IPS-18a (cell line): ENCODE data around the gene SMYD4.

Experiments used
- H3K27ac ChIP-seq: one replicate; pipeline ENCODE4 v1.5.1; 2013; ENCODE audit warnings: low read length
- H3K27me3 ChIP-seq: one replicate; pipeline ENCODE4 v1.6.1; 2013; ENCODE audit warnings: mild to moderate bottlenecking, low read length; ENCODE audit not compliant: control insufficient read depth, insufficient read depth
- H3K36me3 ChIP-seq: one replicate; pipeline ENCODE4 v1.6.1; 2013; ENCODE audit warnings: low read depth, low read length; ENCODE audit not compliant: control insufficient read depth
- H3K4me1 ChIP-seq: one replicate; pipeline ENCODE4 v1.6.1; 2013; ENCODE audit warnings: low read depth, low read length; ENCODE audit not compliant: control insufficient read depth
- H3K4me3 ChIP-seq: one replicate; pipeline ENCODE4 v1.5.1; 2013; ENCODE audit warnings: low read length
- H3K9ac ChIP-seq: one replicate; pipeline ENCODE4 v1.6.1; 2013; ENCODE audit warnings: mild to moderate bottlenecking, low read length, moderate library complexity
- H3K9me3 ChIP-seq: one replicate; pipeline ENCODE4 v1.6.1; 2013; ENCODE audit warnings: low read depth, low read length; ENCODE audit not compliant: control insufficient read depth

The SMYD4 gene

DNA sequence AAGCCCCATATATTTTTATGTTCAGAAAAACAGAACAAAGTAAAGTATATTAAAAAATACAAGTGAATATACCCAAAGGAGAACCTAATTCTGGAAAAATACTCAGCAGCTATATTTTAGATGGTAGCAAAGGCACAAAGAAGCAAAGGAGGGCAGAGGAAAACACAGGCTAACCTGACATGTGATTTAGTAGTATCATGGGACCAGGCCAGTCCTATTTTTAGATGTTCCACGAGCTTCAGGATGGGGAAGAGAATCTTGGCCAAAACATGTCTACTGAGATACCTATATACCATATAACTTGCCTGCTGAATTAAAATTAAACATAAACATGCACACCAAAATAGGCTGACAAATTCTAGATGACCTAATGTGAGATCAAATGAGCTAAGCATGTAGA lies 32.9 kb downstream of the SMYD4 start:
- H3K9me3 ChIP-seq = no peaks in the 10 kb centered on the region
- H3K27ac ChIP-seq = no peak overlapping the region
- no peak overlapping the region for H3K9ac ChIP-seq
- no peaks in the 10 kb centered on the region for H3K4me1 ChIP-seq
- H3K4me3 ChIP-seq = no peak overlapping the region
- no peaks in the 10 kb centered on the region for H3K27me3 ChIP-seq
- H3K36me3 ChIP-seq = peaks cover 20% of the 10 kb centered on the region

DNA sequence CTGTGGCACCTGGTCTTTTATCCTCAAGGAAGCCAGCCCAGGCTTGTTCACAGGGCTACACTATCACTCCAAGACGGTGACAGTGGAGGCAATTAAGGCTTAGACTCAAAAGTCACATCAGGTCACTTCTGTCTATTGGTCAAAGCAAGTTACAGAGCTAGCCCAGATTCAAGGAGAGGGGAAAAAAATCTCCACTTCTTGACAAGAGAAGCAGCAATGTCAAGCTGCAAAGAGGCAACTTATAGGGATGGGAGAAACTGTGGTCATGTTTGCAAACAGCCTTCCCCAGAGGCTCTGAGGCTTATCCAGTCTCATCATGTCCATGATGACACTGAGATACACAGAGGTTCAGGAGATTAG lies 36.3 kb downstream of the SMYD4 start:
- peaks cover 6% of the 10 kb centered on the region for H3K36me3 ChIP-seq
- no peak overlapping the region for H3K9ac ChIP-seq
- no peaks in the 10 kb centered on the region for H3K27me3 ChIP-seq
- no peak overlapping the region for H3K4me3 ChIP-seq
- no peak overlapping the region for H3K27ac ChIP-seq
- no peaks in the 10 kb centered on the region for H3K9me3 ChIP-seq
- H3K4me1 ChIP-seq = no peaks in the 10 kb centered on the region

DNA sequence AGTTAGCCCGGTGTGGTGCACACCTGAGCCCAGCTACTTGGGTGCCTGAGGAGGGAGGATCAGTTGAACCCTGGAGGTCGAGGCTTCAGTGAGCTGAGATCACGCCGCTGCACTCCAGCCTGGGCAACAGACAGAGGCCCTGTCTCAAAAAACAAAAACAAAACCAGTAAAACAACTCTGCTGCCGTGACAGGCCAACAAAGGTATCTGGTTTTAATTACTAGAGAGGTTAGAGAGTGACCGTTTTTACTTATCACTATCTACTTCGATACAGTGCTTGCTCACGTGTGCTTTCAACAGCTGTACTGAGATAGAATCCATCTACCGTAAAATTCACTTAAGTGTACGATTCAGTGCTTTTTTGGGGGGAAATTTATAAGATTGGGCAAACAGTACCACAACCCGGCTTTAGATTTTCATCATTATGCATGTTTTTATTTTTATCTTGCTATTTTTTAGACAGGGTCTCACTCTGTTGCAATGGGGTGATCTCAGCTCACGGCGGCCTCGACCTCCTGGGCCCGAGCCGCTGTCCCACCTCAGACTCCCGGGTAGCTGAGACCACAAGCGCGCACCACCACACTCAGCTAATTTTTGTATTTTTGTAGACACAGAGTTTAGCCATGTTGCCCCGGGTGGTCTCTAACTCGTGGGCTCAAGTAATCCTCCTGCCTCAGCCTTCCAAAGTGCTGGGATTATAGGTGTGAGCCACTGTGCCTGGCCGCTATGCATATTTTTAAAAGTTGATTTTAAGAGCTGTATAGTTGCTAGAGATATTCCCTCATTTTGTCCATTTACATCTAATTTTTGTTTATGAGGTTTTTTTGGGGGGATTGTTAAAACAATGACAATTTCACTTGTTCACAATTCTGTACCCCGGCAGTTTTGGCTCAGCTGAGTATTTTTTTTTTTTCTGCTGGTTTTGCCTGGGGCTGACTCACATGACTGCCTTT lies 36.9 kb downstream of the SMYD4 start:
- Histone ChIP-seq H3K27me3 (no peaks in the 10 kb centered on the region), H3K4me1 (no peaks in the 10 kb centered on the region), H3K9ac (no peak overlapping the region), H3K27ac (no peak overlapping the region), H3K4me3 (no peak overlapping the region), H3K36me3 (peaks cover 6% of the 10 kb centered on the region), H3K9me3 (no peaks in the 10 kb centered on the region)

DNA sequence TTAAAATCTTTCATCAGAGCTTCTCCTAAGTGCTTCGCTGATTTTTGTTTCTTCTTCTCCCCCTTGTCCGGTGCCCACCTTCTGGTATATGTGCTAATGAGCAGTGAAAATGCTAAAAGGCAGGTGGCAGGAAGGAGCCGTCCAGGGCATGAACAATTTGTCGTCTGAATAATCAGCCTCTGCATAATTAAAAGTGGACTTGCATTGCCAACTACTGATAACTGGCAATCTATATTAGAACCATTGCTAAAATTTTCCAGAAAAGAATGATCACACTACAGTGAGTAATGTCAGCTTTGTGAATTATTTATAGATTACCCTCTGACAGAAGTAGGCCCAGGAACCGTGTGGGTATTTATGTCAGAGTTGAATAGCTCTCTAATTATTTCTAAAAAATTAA lies 39.8 kb downstream of the SMYD4 start:
- H3K4me1 ChIP-seq = no peaks in the 10 kb centered on the region
- H3K27ac ChIP-seq = no peak overlapping the region

DNA sequence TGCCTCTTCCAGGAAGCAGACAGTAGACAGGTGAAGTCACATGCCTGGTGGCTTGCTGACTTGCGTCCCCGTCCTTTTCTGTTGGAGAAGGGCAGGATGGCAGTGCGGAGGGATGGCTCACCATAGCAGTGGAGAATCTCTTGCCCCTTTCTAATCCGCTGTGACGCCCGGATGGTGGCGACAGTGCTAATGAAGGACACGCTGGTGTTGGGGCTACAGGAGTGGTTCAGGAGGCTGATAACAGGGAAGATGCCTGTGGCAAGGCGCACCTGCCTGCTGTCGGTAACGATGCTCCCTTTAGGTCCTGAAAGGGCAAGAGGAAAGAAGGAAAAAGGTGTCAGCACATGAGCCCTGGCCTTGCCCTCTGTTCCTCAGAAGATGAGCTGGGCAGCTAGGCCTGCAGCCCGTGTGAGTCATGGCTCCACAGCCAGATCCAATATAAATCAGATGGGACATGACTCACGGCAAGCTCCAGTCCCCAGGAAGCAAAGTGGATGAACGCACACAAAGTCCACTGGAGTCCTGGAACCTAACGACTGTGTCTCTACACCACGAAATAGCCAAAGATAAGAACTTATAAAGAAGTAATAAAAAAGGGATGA lies 42.3 kb downstream of the SMYD4 start:
- no peaks in the 10 kb centered on the region for H3K27me3 ChIP-seq
- H3K36me3 ChIP-seq = peaks cover 25% of the 10 kb centered on the region
- H3K9me3 ChIP-seq = no peaks in the 10 kb centered on the region
- no peak overlapping the region for H3K27ac ChIP-seq
- no peak overlapping the region for H3K4me3 ChIP-seq
- H3K9ac ChIP-seq = no peak overlapping the region
- no peaks in the 10 kb centered on the region for H3K4me1 ChIP-seq

More for the DNA sequence above, 39.8 kb downstream of the SMYD4 start:
- Histone ChIP-seq H3K4me3 (no peak overlapping the region), H3K36me3 (peaks cover 21% of the 10 kb centered on the region), H3K9ac (no peak overlapping the region), H3K9me3 (no peaks in the 10 kb centered on the region), H3K27me3 (no peaks in the 10 kb centered on the region)

DNA sequence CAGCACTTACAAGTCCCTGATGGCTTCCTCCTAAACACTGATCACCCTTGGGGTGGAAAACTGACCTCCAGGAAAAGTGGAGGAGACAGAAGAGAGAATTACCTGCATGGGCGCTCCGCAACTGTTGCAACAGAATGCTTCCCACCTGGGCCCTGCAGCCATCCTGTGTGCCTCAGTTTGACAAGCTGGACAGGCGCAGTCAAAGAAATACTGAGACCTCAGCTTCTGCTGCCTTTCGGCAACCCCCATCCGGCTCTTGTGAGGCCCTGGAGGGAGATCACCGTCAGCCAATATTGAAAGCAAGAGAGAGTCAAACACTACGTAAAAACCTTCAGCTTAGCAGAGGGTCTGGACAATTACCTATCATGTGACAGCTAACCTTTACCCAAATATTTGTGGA lies 43.0 kb downstream of the SMYD4 start:
- peaks cover 32% of the 10 kb centered on the region for H3K36me3 ChIP-seq
- no peak overlapping the region for H3K9ac ChIP-seq
- no peaks in the 10 kb centered on the region for H3K27me3 ChIP-seq
- no peak overlapping the region for H3K27ac ChIP-seq
- no peak overlapping the region for H3K4me3 ChIP-seq
- H3K4me1 ChIP-seq = no peaks in the 10 kb centered on the region
- H3K9me3 ChIP-seq = no peaks in the 10 kb centered on the region

DNA sequence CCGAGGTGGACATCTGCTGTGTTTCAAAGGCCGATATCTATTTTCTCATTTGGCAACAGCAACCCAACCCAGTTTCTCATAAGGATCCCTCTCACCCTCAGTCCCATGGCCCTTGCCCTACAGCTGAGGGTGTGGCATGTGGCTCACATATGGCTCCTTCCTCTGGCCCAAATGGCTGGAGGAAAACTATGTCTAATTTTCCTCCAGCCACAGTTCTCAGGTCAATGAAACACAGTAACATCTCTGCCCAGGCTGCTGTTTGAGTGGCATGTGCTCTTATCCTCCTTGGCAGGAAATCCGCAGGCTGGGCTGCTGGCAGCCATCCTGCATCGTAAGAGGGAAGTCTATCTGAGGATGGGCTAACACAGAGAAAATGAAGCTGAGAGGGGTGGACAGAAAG lies 43.8 kb downstream of the SMYD4 start:
- H3K9ac ChIP-seq = no peak overlapping the region
- H3K36me3 ChIP-seq = peaks cover 39% of the 10 kb centered on the region
- no peaks in the 10 kb centered on the region for H3K27me3 ChIP-seq
- H3K4me3 ChIP-seq = no peak overlapping the region
- H3K9me3 ChIP-seq = no peaks in the 10 kb centered on the region
- H3K27ac ChIP-seq = no peak overlapping the region
- H3K4me1 ChIP-seq = no peaks in the 10 kb centered on the region

DNA sequence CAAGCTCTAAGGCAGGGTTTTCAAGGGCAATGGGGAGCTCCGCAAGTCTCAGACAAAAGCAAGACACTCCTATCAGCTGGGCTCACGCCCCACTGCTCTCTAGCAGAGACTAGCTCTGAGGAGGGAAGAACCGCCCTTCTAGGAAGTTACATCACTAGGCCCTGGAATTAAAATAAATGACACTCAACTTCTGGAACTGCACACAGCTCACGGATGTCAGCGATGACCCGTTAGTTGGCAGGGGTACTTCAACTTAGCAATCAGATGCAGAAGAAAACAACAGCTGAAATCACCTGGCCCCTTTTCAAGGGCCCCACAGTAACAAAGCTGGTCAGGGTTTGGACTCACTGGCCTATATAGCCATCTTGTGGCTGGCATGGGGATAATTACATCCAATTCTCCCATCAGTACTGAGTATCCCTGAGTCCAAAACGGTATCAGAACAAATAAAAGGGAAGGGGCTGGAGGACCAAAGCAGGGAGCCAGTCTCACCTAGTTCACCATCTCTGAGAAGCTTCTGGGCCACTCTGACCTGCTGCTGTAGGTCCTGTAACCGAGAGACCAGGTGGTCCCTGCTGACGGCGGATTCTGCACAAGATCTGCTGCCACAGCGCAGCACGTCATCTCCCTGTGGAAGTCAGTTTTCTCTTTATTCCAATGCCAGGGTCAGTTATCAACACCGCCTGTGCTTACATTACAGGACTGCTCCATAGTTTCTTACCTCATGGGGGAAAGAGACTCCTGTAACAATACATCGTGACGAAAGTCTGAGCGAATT lies 45.7 kb downstream of the SMYD4 start:
- Histone ChIP-seq H3K4me1 (no peaks in the 10 kb centered on the region), H3K36me3 (peaks cover 39% of the 10 kb centered on the region), H3K9me3 (no peaks in the 10 kb centered on the region), H3K9ac (no peak overlapping the region), H3K27ac (no peak overlapping the region), H3K27me3 (no peaks in the 10 kb centered on the region), H3K4me3 (no peak overlapping the region)

DNA sequence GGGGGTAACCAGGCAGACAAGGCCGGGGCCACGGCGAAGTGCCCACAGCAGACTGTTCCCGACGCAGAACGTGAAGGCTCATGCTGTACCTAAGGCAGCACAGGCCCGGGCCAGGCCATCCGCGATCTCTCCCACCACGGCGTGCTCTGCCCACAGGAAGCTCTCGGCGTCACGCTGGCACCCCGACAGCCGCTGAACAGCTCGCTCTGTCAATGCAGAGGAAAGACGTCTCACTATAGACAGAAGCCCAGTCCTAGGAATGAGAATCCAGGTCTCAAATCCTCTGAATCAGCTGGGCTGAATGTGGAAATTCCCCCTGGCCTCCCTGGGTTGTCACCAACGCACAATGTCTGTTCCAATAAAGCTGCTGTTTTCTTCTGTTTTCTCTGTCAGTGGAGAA lies 46.4 kb downstream of the SMYD4 start:
- Histone ChIP-seq H3K36me3 (peaks cover 44% of the 10 kb centered on the region), H3K4me1 (no peaks in the 10 kb centered on the region), H3K4me3 (no peak overlapping the region), H3K9me3 (no peaks in the 10 kb centered on the region), H3K27ac (no peak overlapping the region), H3K27me3 (no peaks in the 10 kb centered on the region), H3K9ac (no peak overlapping the region)

DNA sequence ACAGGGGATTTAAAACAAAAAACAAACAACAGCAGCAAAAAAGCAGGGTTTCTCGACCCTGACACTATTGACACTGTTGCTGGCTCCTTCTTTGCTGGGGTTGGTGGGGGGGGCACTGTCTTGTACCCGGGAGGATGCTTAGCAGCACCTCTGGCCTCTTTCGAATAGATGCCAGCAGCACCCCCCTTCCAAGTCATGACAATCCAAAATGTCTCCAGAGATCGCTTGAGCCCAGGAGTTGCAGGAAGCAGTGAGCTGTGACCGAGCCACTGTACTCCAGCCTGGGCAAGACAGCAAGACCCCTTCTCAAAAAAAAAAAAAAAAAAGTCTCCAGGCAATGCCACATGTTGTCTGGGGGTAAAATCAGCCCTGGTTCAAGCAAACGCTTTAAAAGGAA lies 47.5 kb downstream of the SMYD4 start:
- H3K36me3 ChIP-seq = peaks cover 44% of the 10 kb centered on the region
- no peaks in the 10 kb centered on the region for H3K9me3 ChIP-seq
- no peaks in the 10 kb centered on the region for H3K4me1 ChIP-seq
- no peak overlapping the region for H3K9ac ChIP-seq
- H3K27me3 ChIP-seq = no peaks in the 10 kb centered on the region
- no peak overlapping the region for H3K27ac ChIP-seq
- no peak overlapping the region for H3K4me3 ChIP-seq

DNA sequence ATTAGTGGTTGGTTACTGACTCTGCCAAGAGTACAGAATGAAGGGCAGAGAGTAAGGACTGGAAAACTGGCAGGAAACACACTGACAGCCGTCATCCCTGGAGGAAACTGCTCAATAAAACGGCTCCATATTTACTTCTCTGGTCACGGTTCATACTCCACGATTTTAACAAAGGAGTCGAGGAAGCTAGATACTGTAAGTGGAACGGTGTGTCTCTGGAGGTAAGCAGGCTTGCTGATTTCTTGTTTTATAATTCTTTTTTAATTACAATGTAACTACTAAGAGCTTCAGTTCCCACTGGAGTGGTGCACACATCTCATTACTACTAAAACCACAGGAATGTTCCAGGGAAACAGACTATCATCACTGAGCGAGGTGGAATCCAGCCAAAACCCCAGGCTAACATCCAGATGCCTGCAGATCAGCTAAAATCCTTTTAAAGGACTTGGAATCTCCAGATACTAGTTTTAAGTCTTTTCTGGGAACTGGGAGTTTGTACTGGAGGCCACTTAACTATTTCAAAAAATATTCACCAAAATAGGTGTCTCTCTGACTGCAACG lies 50.1 kb downstream of the SMYD4 start:
- Histone ChIP-seq H3K4me3 (no peak overlapping the region), H3K9me3 (no peaks in the 10 kb centered on the region), H3K36me3 (peaks cover 43% of the 10 kb centered on the region), H3K27ac (no peak overlapping the region), H3K9ac (no peak overlapping the region), H3K4me1 (no peaks in the 10 kb centered on the region), H3K27me3 (no peaks in the 10 kb centered on the region)
